SHP77 (cell line): Measurements from ENCODE around the gene MYORG.

Source experiments
- DNase-seq, 2 experiments: peaks; one replicate each; lab custom pipeline; 2025; lab: John Stamatoyannopoulos, UW

The MYORG gene

GRCh38 chr9:34332076-34332964 lies 44.4 kb downstream of the MYORG start:
- DNase-seq: peak; percentile 4 to 16

DNA sequence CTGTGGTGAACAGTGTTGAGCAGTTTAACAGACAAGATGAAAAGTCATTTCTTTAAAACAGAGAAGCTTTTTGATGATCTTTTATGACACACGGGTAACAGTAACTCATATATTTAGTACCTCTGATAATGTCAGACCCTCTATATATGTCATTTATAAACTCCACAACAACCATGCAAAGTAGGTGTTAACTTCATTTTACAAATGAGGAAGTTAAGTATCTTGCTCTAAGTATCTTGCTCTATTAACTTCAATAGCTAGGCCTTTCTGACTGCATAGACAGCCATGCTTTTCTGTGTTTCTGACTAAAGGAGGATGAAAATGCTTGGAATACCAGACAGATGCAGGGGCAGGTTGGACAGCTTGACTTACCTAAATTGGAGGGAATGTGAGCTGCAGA lies 45.5 kb downstream of the MYORG start:
- DNase-seq: no peak

GRCh38 chr9:34328987-34329832 lies 47.5 kb downstream of the MYORG start, which contains the start of the genes KIF24 and NUDT2:
Gene KIF24 (minus strand): TSS chr9:34329268. CDS start chr9:34311346, 17,922 bp downstream.
Gene NUDT2 (plus strand): TSS chr9:34329569. CDS start chr9:34339040, 9,471 bp downstream.
- DNase-seq: peak; percentile 95 to 96

DNA sequence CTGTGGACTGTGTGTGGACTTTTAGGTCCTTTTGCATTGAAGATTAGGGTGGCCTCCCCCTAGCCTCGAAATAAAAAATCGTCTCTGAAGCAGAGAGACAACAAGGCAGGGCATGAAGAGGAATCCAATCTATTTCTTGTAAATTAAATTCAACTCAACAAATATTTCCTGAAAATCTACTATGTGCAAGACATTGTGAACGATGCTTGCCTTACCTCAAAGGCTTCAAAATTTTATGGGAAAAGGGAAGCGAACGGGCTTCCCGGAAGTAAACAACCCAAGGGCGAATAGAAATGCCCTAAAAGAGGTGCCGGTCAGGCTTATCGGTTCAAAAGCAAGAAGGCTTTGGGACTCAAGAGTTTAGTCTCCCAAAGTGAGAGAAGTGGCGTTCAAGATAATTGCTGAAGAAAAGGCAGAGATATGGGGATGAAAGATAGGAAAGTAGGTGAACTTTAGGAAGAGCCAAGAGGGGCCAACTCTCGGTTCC lies 48.2 kb downstream of the MYORG start:
- DNase-seq: no peak

GRCh38 chr9:34326690-34327089 lies 50.0 kb downstream of the MYORG start:
- no peak for DNase-seq

GRCh38 chr9:34322899-34323591 lies 53.7 kb downstream of the MYORG start:
- DNase-seq: no peak

DNA sequence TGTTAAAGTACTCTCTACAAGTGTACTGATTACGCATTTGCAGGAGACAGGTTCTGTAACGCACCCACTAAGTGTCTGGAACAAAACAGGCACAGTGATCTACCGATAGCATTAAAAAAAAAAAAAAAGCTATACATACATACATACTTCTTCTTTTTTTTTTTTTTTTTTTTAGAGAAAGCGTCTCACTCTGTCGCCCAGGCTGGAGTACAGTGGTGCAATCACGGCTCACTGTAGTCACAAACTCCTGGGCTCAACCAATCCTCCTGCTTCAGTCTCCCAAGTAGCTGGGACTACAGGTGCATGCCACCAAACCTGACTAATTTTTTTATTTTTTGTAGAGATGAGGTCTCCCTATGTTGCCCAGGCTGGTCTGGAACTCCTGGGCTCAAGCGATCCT lies 55.2 kb downstream of the MYORG start:
- no peak for DNase-seq

- DNase-seq: no peak
Observed at GRCh38 chr9:34318163-34318790, 58.4 kb downstream of the MYORG start.

GRCh38 chr9:34317436-34317835 lies 59.3 kb downstream of the MYORG start:
- no peak for DNase-seq
